Midbrain (tissue), 1 donor: ENCODE measurements around the gene CCDC9B.

Experiments used
- DNase-seq: peaks from one replicate; lab custom pipeline; 2025; lab: John Stamatoyannopoulos, UW

The CCDC9B gene

GRCh38 chr15:40290545-40290917 lies 50.2 kb downstream of the CCDC9B start:
- DNase-seq: no peak

- DNase-seq: no peak
These were observed 51.5 kb downstream of the CCDC9B start for GRCh38 chr15:40289140-40289775.

GRCh38 chr15:40287968-40288367 lies 52.8 kb downstream of the CCDC9B start:
- no peak for DNase-seq

GRCh38 chr15:40287505-40287904 lies 53.2 kb downstream of the CCDC9B start:
- DNase-seq: no peak

- DNase-seq: no peak
These were observed 53.9 kb downstream of the CCDC9B start for GRCh38 chr15:40286794-40287193.

GRCh38 chr15:40286061-40286532 lies 54.6 kb downstream of the CCDC9B start:
- no peak for DNase-seq

GRCh38 chr15:40285554-40286011 lies 55.2 kb downstream of the CCDC9B start:
- DNase-seq: no peak

- DNase-seq: no peak
These were observed 55.6 kb downstream of the CCDC9B start for GRCh38 chr15:40285151-40285550.

GRCh38 chr15:40283615-40284300 lies 57.0 kb downstream of the CCDC9B start:
- no peak for DNase-seq

GRCh38 chr15:40282869-40283614 lies 57.7 kb downstream of the CCDC9B start, which contains the start of gene ANKRD63:
Gene ANKRD63 (minus strand): TSS chr15:40283064. CDS start chr15:40282586, 478 bp downstream.
- no peak for DNase-seq

- DNase-seq: no peak
These were observed 58.4 kb downstream of the CCDC9B start for GRCh38 chr15:40282147-40282868.

GRCh38 chr15:40281801-40282146 lies 59.0 kb downstream of the CCDC9B start:
- no peak for DNase-seq
